IMR-90 (cell line): ENCODE measurements around the gene FGGY. TPM values are rescaled to one million over a fixed set of nuclear protein-coding genes. Genes with fewer than 3 reads are reported as not detected.

Experiments
- ATAC-seq: fragments of 200-7000 bp; cut with Tn5 transposase; 2 replicates; pipeline ENCODE4 v1.9.1; 2020; ENCODE audit warnings: low read depth, mild to moderate bottlenecking, moderate library complexity
- BruUV-seq: library from RNA; stranded (reverse); fragments of 400-500 nt; replicated peaks from 2 replicates; lab custom pipeline; 2021; lab: Mats Ljungman, UMichigan
- CTCF ChIA-PET: fragments of 300-600 bp; formaldehyde crosslinking; extraction: SDS; loops from one replicate; lab custom pipeline; 2021; ENCODE audit warnings: antibody characterized with exemption; lab: Yijun Ruan, JAX
- POLR2A ChIA-PET: fragments of 300-600 bp; sonication (Branson Sonifier 250); formaldehyde crosslinking; loops from one replicate; lab custom pipeline; 2022; ENCODE audit warnings: antibody characterized with exemption; ENCODE audit not compliant: unreplicated experiment; lab: Charles Lee
- DNase-seq: peaks from one replicate; pipeline ENCODE4 v3.0.0; 2013
- H2AFZ ChIP-seq: replicated peaks from 2 replicates; pipeline ENCODE3; 2013; ENCODE audit warnings: low read length, mild to moderate bottlenecking; ENCODE audit not compliant: poor library complexity
- H2AK5ac ChIP-seq: 2 replicates; pipeline ENCODE4 v1.6.1; 2013; ENCODE audit warnings: low read depth, low read length, inconsistent platforms
- H2AK9ac ChIP-seq: replicated peaks from 2 replicates; pipeline ENCODE3; 2013; ENCODE audit warnings: mild to moderate bottlenecking, low read depth, low read length, moderate library complexity; ENCODE audit not compliant: poor library complexity
- H2BK120ac ChIP-seq: 2 replicates; pipeline ENCODE4 v1.6.1; 2013; ENCODE audit warnings: low read depth, low read length, inconsistent platforms
- H2BK15ac ChIP-seq: 3 replicates; pipeline ENCODE4 v1.6.1; 2013; ENCODE audit warnings: low read depth, low read length, inconsistent platforms
- H2BK20ac ChIP-seq: 2 replicates; pipeline ENCODE4 v1.6.1; 2013; ENCODE audit warnings: low read depth, mild to moderate bottlenecking, inconsistent platforms, low read length, moderate library complexity
- H2BK5ac ChIP-seq: 2 replicates; pipeline ENCODE4 v1.6.1; 2013; ENCODE audit warnings: mild to moderate bottlenecking, low read depth, low read length, inconsistent platforms; ENCODE audit not compliant: poor library complexity, severe bottlenecking
- H3K14ac ChIP-seq: replicated peaks from 2 replicates; pipeline ENCODE4 v1.6.1; 2013; ENCODE audit warnings: low read depth, low read length, inconsistent platforms
- H3K18ac ChIP-seq: 2 replicates; pipeline ENCODE4 v1.6.1; 2013; ENCODE audit warnings: low read depth, low read length, control low read depth
- H3K23ac ChIP-seq: 2 replicates; pipeline ENCODE4 v1.6.1; 2013; ENCODE audit warnings: low read depth, low read length, inconsistent platforms
- H3K27ac ChIP-seq: 2 replicates; pipeline ENCODE4 v1.5.1; 2013; ENCODE audit warnings: mild to moderate bottlenecking, control low read depth, low read length; ENCODE audit not compliant: insufficient read depth
- H3K27me3 ChIP-seq: 2 replicates; pipeline ENCODE4 v1.6.1; 2013; ENCODE audit warnings: low read length; ENCODE audit not compliant: control insufficient read depth, insufficient read depth
- H3K36me3 ChIP-seq: 2 replicates; pipeline ENCODE4 v1.6.1; 2013; ENCODE audit warnings: low read length, mixed read lengths; ENCODE audit not compliant: control insufficient read depth, insufficient read depth
- H3K4ac ChIP-seq: 2 replicates; pipeline ENCODE4 v1.6.1; 2013; ENCODE audit warnings: low read depth, low read length, inconsistent platforms
- H3K4me1 ChIP-seq: 2 replicates; pipeline ENCODE4 v1.6.1; 2013; ENCODE audit warnings: low read length, mixed read lengths; ENCODE audit not compliant: control insufficient read depth, insufficient read depth
- H3K4me2 ChIP-seq: 2 replicates; pipeline ENCODE4 v1.6.1; 2013; ENCODE audit warnings: low read depth, mild to moderate bottlenecking, control low read depth, low read length, moderate library complexity
- H3K4me3 ChIP-seq: 2 replicates; pipeline ENCODE4 v1.5.1; 2013; ENCODE audit warnings: low read depth, mild to moderate bottlenecking, control low read depth, low read length, moderate library complexity; ENCODE audit not compliant: insufficient read depth
- H3K56ac ChIP-seq: 2 replicates; pipeline ENCODE4 v1.6.1; 2013; ENCODE audit warnings: low read length, inconsistent platforms; ENCODE audit not compliant: insufficient read depth; ENCODE audit errors: extremely low read depth
- H3K79me1 ChIP-seq, 2 experiments: 2 replicates each; pipeline ENCODE4 v1.6.1; 2013; ENCODE audit warnings: low read length in 2 of 2, inconsistent platforms in 1 of 2, low read depth in 1 of 2
- H3K9ac ChIP-seq: 2 replicates; pipeline ENCODE4 v1.6.1; 2013; ENCODE audit warnings: low read depth, low read length, control low read depth
- H3K9me1 ChIP-seq: 2 replicates; pipeline ENCODE4 v1.6.1; 2013; ENCODE audit warnings: low read length, inconsistent platforms; ENCODE audit not compliant: insufficient read depth
- H3K9me3 ChIP-seq: 2 replicates; pipeline ENCODE4 v1.6.1; 2013; ENCODE audit warnings: low read length; ENCODE audit not compliant: control insufficient read depth, insufficient read depth
- H4K20me1 ChIP-seq: 2 replicates; pipeline ENCODE4 v1.6.1; 2013; ENCODE audit warnings: low read length, inconsistent platforms; ENCODE audit not compliant: insufficient read depth
- H4K5ac ChIP-seq: 2 replicates; pipeline ENCODE4 v1.6.1; 2013; ENCODE audit warnings: mild to moderate bottlenecking, low read depth, low read length, control low read depth
- H4K8ac ChIP-seq, 2 experiments: 2 replicates each; pipeline ENCODE4 v1.6.1; 2013; ENCODE audit warnings: low read depth in 2 of 2, low read length in 2 of 2, control low read depth in 1 of 2, inconsistent platforms in 1 of 2
- H4K91ac ChIP-seq: 2 replicates; pipeline ENCODE4 v1.6.1; 2013; ENCODE audit warnings: low read depth, low read length, inconsistent platforms; ENCODE audit not compliant: insufficient read depth
- ELK1 ChIP-seq: fragments of 150-350 bp; IDR thresholded peaks from 2 replicates; pipeline ENCODE4 v1.6.1; 2016; ENCODE audit warnings: low read depth, mild to moderate bottlenecking, low read length, moderate library complexity, borderline replicate concordance
- FOS ChIP-seq: fragments of 150-350 bp; IDR thresholded peaks from 2 replicates; pipeline ENCODE4 v1.6.1; 2016; ENCODE audit warnings: low read depth, low read length
- MAFK ChIP-seq: IDR thresholded peaks from 2 replicates; pipeline ENCODE4 v1.6.1; 2012; ENCODE audit warnings: low read depth, low read length, improper control_type of control experiment
- NFE2L2 ChIP-seq: fragments of 150-350 bp; IDR thresholded peaks from 2 replicates; pipeline ENCODE4 v1.6.1; 2016; ENCODE audit warnings: low read depth, mild to moderate bottlenecking, low read length
- POLR2A ChIP-seq: IDR thresholded peaks from 2 replicates; pipeline ENCODE4 v1.6.1; 2012; ENCODE audit warnings: mild to moderate bottlenecking, low read depth, low read length
- WGBS, 2 experiments: methylation state at CpG; one replicate each; pipeline versions ENCODE4 v1.1.5 to v1.1.7; 2013; ENCODE audit warnings: missing lambda C conversion rate in 2 of 2; ENCODE audit not compliant: insufficient read length in 1 of 2; ENCODE audit errors: extremely low coverage in 2 of 2; 5-methylcytosine and 5-hydroxymethylcytosine counted together
- dilution Hi-C: fragments of 300-500 bp; cut with HindIII; formaldehyde crosslinking; loops from one replicate; pipeline ENCODE4 v1.14.3; 2018; ENCODE audit warnings: low sequenced_read_pairs; ENCODE audit not compliant: unreplicated experiment
- in situ Hi-C: fragments of 300-500 bp; cut with MboI; formaldehyde crosslinking; loops from 3 replicates; pipeline ENCODE4 v1.14.3; 2019; ENCODE audit warnings: low sequenced_read_pairs, inconsistent platforms, mixed read lengths
- intact Hi-C: fragments of 100-400 bp; cut with micrococcal nuclease; formaldehyde crosslinking; loops from 2 replicates; pipeline ENCODE4 v1.10.0; 2022
- polyA plus RNA-seq, 3 experiments: library from polyadenylated mRNA; depleted of rRNA; stranded (reverse); fragments of >200 nt; gene quantifications; 2 replicates each; pipeline ENCODE4 v1.2.3, GENCODE V29; 2012; ENCODE audit warnings: low replicate concordance in 1 of 3
- total RNA-seq: library from RNA; depleted of rRNA; stranded (reverse); fragments of >200 nt; gene quantifications from 2 replicates; pipeline ENCODE4 v1.2.3, GENCODE V29; 2012

FGGY gene
- total and polyA plus RNA-seq, 2 of the 4 experiments (the other 2 are of a cell fraction), result 5.6 to 14.0 TPM

GRCh38 chr1:59541161-59541560 lies 244.3 kb downstream of the FGGY start:
- no peak overlapping the region for H3K14ac ChIP-seq
- no peak overlapping the region for H2AK5ac ChIP-seq
- TF ChIP-seq MAFK (no peak), ELK1 (no peak), FOS (no peak), NFE2L2 (no peak), POLR2A (no peak)
- H3K4me1 ChIP-seq, result no peaks in the 10 kb centered on the region
- no peaks in the 10 kb centered on the region for H3K27me3 ChIP-seq
- no peaks in the 10 kb centered on the region; the same call in 1 of the 2 replicates for H3K9me1 ChIP-seq
- intact Hi-C loops, result no loop called here
- no peak overlapping the region; the same call in 1 of the 2 replicates for H3K4ac ChIP-seq
- no peak for DNase-seq
- no peak overlapping the region for H3K9ac ChIP-seq
- POLR2A ChIA-PET, result no interaction called here
- H3K4me2 ChIP-seq, result no peak overlapping the region
- no peak overlapping the region for H2BK120ac ChIP-seq
- no peaks in the 10 kb centered on the region for H3K36me3 ChIP-seq
- BruUV-seq, result no TSS peak
- no peak overlapping the region for H2BK5ac ChIP-seq
- no peaks in the 10 kb centered on the region for H3K9me3 ChIP-seq
- H4K8ac ChIP-seq, result no peak overlapping the region
- no peak overlapping the region for H3K23ac ChIP-seq
- no peak overlapping the region for H3K56ac ChIP-seq
- H4K20me1 ChIP-seq, result no peaks in the 10 kb centered on the region
- no peak overlapping the region for H3K27ac ChIP-seq
- no peak overlapping the region for H2BK15ac ChIP-seq
- no peaks in the 10 kb centered on the region for H3K79me1 ChIP-seq
- no peak overlapping the region for H3K4me3 ChIP-seq
- H2AK9ac ChIP-seq, result peak overlapping the region; percentile 10
- H3K18ac ChIP-seq, result no peak overlapping the region
- H4K91ac ChIP-seq, result no peak overlapping the region
- dilution Hi-C loops, result no loop called here
- in situ Hi-C loops, result no loop called here
- no peak overlapping the region for H2BK20ac ChIP-seq
- no peak for ATAC-seq
- no peak overlapping the region for H4K5ac ChIP-seq
- H2AFZ ChIP-seq, result no peak overlapping the region
- CTCF ChIA-PET, result no interaction called here
- 40% methylated on average over 1 of the region's 2 CpGs; no CpG with 5 or more reads in 1 of the 2 experiments for WGBS, 2 experiments
